IMR-90 (cell line): ENCODE results near the gene SYNPO2.

ENCODE experiments used
- BHLHE40 ChIP-seq: fragments of 150-350 bp; IDR thresholded peaks from 2 replicates; pipeline ENCODE4 v1.6.1; 2016; ENCODE audit warnings: mild to moderate bottlenecking, low read depth, low read length
- CEBPB ChIP-seq: IDR thresholded peaks from 2 replicates; pipeline ENCODE4 v1.6.1; 2012; ENCODE audit warnings: low read depth, low read length, improper control_type of control experiment
- FOS ChIP-seq: fragments of 150-350 bp; IDR thresholded peaks from 2 replicates; pipeline ENCODE4 v1.6.1; 2016; ENCODE audit warnings: low read depth, low read length
- MAFK ChIP-seq: IDR thresholded peaks from 2 replicates; pipeline ENCODE4 v1.6.1; 2012; ENCODE audit warnings: low read depth, low read length, improper control_type of control experiment
- MAZ ChIP-seq: IDR thresholded peaks from 2 replicates; pipeline ENCODE4 v1.6.1; 2012; ENCODE audit warnings: low read depth, mild to moderate bottlenecking, low read length, improper control_type of control experiment, moderate library complexity, borderline replicate concordance
- MXI1 ChIP-seq: IDR thresholded peaks from 2 replicates; pipeline ENCODE4 v1.6.1; 2012; ENCODE audit warnings: low read depth, mild to moderate bottlenecking, low read length, moderate library complexity, borderline replicate concordance
- POLR2A ChIP-seq: IDR thresholded peaks from 2 replicates; pipeline ENCODE4 v1.6.1; 2012; ENCODE audit warnings: mild to moderate bottlenecking, low read depth, low read length
- RAD21 ChIP-seq: IDR thresholded peaks from 2 replicates; pipeline ENCODE4 v1.6.1; 2012; ENCODE audit warnings: low read length, improper control_type of control experiment
- RCOR1 ChIP-seq: IDR thresholded peaks from 2 replicates; pipeline ENCODE4 v1.6.1; 2012; ENCODE audit warnings: mild to moderate bottlenecking, low read length, improper control_type of control experiment; ENCODE audit not compliant: insufficient replicate concordance
- RFX5 ChIP-seq: IDR thresholded peaks from 2 replicates; pipeline ENCODE4 v1.8.0; 2012; ENCODE audit warnings: low read depth, mild to moderate bottlenecking, low read length, moderate library complexity
- SMC3 ChIP-seq: fragments of 150-350 bp; IDR thresholded peaks from 2 replicates; pipeline ENCODE4 v1.6.1; 2016; ENCODE audit warnings: low read depth, mild to moderate bottlenecking, antibody characterized with exemption, low read length, moderate library complexity
- TF ChIP-seq, protein P1 (sequence below): conservative IDR thresholded peaks from 2 replicates; pipeline ENCODE4 v1.5.1; 2012; ENCODE audit warnings: mild to moderate bottlenecking, low read depth, low read length, improper control_type of control experiment
- TF ChIP-seq, protein P2 (sequence below): fragments of 150-350 bp; IDR thresholded peaks from 2 replicates; pipeline ENCODE4 v1.6.1; 2017; ENCODE audit warnings: mild to moderate bottlenecking, antibody characterized with exemption, low read length, low read depth

DNA sequence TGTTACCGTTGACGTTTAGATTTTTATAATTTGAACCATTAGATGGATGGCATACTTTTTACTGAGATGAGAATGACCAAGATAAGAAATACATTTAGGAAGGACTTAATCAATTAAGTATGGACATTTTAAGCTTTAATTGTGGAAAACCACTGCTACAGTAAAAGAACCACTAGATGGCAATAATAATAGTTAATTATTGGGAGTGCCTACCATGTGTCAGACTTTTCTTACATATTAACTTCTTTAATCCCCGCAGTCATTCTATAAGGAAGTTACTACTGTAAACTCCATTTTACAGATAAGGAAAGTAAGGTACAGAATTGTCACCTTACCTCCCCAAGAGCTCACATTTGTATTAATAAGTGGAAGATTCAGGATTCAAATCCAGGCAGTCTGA lies 198.5 kb downstream of the SYNPO2 start:
- TF ChIP-seq POLR2A = no peak
- TF ChIP-seq, protein P1, sequence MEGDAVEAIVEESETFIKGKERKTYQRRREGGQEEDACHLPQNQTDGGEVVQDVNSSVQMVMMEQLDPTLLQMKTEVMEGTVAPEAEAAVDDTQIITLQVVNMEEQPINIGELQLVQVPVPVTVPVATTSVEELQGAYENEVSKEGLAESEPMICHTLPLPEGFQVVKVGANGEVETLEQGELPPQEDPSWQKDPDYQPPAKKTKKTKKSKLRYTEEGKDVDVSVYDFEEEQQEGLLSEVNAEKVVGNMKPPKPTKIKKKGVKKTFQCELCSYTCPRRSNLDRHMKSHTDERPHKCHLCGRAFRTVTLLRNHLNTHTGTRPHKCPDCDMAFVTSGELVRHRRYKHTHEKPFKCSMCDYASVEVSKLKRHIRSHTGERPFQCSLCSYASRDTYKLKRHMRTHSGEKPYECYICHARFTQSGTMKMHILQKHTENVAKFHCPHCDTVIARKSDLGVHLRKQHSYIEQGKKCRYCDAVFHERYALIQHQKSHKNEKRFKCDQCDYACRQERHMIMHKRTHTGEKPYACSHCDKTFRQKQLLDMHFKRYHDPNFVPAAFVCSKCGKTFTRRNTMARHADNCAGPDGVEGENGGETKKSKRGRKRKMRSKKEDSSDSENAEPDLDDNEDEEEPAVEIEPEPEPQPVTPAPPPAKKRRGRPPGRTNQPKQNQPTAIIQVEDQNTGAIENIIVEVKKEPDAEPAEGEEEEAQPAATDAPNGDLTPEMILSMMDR = peak; percentile 25
- peak; percentile 35; the same call in 1 of the 2 replicates for TF ChIP-seq RAD21
- peak; percentile 24; the same call in 1 of the 2 replicates for TF ChIP-seq SMC3
- no peak for TF ChIP-seq CEBPB
- TF ChIP-seq RCOR1 = no peak
- TF ChIP-seq MAZ = no peak
- TF ChIP-seq RFX5 = no peak
- TF ChIP-seq MXI1 = no peak
- TF ChIP-seq, protein P2, sequence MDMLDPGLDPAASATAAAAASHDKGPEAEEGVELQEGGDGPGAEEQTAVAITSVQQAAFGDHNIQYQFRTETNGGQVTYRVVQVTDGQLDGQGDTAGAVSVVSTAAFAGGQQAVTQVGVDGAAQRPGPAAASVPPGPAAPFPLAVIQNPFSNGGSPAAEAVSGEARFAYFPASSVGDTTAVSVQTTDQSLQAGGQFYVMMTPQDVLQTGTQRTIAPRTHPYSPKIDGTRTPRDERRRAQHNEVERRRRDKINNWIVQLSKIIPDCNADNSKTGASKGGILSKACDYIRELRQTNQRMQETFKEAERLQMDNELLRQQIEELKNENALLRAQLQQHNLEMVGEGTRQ = no peak
- TF ChIP-seq BHLHE40 = no peak
- TF ChIP-seq FOS = no peak
- no peak for TF ChIP-seq MAFK
